GM21515 (cell line): ENCODE data around the gene MRPL55.

Source experiments
- ATAC-seq: cut with Tn5 transposase; IDR thresholded peaks from one replicate; pipeline ENCODE4 v1.9.1; 2021; ENCODE audit not compliant: unreplicated experiment

Gene MRPL55

DNA sequence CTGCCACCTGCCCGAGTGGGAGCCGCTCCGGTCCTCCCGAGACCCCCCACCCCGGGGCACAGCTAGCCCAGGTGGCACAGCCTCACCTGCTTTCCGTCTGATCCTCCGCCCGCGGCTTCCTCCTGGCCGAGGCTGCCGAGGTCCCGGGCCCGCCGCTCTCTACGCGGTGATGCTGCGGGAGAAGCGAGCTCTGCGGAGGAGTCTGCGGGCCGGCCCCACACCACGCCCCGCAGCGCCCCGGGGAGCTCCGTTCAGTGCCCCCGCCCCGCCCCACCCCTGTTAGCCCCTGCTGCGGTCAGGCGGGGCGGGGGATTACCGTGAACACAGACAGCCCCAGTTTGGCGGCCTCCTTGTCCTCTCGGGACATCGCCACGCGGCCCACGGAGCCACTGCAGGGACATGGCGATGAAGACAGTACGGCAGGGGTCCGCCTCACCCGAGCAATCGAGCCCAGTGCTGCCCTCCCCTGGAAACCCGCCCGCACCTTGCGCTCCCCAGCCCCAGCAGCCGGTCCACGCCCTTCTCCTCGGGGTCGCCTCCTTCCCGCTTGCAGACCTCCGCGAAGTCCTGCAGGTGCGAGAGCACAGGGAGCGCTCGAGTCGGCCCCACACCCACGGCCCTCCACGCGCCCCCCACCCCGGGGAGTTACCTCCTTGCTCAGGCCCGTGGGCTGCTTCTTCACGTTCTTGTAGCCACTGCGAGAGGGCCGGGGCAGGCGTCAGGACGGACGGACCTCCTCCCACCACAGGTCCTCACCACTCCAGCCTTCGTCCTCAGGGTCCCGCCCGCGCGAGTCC is 6.9 kb downstream of the MRPL55 start:
- ATAC-seq = no peak

GRCh38 chr1:228101614-228101993 is 7.5 kb downstream of the MRPL55 start:
- ATAC-seq = no peak

DNA sequence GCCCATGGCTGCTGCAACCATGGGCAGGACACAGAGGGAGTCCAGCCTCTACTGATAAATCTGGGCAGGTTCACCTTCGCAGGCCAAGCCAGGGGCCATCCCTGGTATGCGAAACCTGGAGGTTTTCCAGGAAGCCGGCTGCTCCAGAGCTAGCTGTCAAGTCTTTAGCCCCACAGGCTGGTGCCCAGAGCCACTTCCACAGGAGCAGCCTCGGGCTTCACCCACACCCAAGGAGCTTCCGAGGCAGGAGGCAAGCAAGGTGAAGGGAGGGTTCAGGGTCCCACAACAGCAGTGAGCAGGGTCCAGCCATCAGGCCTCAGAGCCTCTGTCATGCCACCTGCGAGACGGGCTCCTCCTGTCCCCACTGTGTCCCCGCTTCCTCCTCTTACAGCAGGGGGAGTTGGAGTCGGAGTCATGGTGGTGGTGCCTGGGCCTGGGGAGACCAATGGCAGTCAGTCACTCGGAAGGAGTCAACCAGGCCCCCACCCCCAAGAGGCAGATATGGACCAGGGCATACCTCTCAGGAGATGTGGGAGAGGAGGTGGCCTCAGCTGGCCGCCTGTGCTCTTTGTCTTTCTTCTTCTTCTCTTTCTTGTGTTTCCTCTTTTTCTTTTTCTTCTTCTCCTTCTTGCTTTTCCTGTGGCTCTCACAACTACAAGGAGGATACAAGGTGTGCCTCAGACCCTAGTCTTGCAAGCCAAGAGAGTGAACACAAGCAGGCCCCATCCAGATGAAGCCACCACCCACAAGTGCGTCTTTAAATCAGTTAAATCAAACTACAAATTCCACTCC is 8.1 kb downstream of the MRPL55 start:
- ATAC-seq = no peak

DNA sequence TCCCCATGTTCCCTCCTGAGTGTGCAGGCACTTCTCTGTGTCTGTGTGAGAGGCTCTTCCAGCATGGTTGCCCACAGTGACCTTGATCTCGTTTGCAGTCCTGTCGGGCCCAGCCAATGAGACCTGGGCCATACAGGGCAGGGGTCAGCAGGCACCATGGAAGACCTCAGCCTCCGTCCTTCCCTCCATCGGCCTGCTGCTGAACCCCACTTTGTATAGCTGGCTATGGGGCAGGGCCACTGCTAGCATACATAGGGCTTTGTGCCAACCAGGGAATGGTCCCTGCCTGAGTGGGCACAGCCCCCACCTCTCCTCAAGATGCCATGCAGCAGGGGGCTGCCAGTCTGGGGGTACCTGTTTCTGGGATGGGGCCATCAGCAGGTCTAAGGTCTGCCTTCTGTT is 9.8 kb downstream of the MRPL55 start:
- no peak for ATAC-seq

DNA sequence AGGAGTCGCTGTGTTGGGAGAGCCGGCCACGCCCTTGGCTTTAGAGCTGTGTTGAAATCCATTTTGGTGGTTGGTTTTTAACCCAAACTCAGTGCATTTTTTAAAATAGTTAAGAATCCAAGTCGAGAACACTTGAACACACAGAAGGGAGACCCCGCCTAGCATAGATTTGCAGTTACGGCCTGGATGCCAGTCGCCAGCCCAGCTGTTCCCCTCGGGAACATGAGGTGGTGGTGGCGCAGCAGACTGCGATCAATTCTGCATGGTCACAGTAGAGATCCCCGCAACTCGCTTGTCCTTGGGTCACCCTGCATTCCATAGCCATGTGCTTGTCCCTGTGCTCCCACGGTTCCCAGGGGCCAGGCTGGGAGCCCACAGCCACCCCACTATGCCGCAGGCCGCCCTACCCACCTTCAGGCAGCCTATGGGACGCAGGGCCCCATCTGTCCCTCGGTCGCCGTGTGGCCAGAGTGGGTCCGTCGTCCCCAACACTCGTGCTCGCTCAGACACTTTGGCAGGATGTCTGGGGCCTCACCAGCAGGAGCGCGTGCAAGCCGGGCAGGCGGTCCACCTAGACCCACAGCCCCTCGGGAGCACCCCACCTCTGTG is 10.7 kb downstream of the MRPL55 start:
- no peak for ATAC-seq

DNA sequence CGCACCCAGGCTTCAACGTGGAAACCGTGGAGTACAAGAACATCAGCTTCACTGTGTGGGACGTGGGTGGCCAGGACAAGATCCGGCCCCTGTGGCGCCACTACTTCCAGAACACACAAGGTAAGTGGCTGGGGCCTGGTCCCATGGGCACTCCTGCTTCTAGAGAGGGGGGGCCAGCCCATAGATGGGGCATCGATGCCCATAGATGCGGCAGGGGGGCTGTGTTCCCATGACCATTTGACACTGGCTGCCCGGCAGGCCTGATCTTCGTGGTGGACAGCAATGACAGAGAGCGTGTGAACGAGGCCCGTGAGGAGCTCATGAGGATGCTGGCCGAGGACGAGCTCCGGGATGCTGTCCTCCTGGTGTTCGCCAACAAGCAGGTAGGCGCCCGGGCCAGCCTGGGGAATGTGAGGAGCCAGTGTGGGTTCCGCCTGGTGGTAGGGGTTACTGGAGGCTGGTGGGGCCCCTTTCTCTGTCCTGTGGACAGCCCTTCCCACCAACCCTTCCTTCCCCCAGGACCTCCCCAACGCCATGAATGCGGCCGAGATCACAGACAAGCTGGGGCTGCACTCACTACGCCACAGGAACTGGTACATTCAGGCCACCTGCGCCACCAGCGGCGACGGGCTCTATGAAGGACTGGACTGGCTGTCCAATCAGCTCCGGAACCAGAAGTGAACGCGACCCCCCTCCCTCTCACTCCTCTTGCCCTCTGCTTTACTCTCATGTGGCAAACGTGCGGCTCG is 11.6 kb downstream of the MRPL55 start:
- ATAC-seq = no peak

- ATAC-seq = no peak
Measured at GRCh38 chr1:228096416-228097332, 12.4 kb downstream of the MRPL55 start.

GRCh38 chr1:228095938-228096337 is 13.2 kb downstream of the MRPL55 start:
- no peak for ATAC-seq

DNA sequence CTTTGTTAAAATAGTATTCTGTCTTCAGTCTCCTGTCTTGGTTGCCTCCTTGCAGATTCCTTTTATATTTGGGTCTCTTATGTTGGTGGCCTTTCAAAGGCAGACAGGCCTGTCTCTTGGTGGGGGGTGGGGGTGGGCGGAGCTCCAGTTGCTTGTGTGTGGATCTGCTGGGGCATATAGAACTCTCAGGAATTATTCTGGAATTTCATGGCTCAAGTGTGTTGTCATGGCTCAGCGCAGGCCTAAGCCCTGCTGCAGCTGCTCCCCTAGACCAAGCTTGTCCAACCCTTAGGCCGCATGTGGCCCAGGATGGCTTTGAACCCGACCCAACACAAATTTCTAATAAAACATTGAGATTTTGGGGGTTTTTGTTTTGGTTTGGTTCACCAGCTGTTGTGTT is 13.9 kb downstream of the MRPL55 start:
- ATAC-seq = no peak

DNA sequence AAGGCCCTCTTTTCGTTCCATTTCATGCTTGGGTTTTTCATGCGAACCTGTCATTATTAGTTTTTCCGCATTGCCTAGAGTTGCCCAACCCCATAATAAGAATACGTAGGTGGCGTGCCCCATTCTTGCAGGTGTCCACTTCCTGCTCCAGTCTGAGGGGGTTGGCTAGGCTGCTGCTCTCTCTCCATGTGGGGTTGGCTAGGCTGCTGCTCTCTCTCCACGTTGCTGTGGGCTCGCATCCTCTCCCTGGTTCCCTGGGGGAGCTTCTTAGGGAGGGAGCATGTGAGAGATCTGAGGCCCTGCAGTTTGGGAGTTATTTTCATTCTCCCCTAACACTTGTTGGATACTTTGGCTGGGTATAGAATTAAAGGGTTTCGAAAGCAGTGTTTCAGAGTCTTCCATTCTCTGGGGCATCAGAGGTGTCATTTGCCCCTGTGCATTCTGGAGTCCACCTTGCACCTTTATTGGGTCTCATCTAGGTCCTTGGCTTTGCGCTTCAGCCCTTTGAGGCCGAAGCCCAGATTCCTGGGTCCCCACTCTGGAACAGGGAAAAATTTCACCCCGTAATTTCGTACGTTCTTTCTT is 14.6 kb downstream of the MRPL55 start:
- no peak for ATAC-seq

GRCh38 chr1:228093050-228093906 is 15.8 kb downstream of the MRPL55 start:
- no peak for ATAC-seq

GRCh38 chr1:228092342-228093049 is 16.6 kb downstream of the MRPL55 start:
- ATAC-seq = no peak

DNA sequence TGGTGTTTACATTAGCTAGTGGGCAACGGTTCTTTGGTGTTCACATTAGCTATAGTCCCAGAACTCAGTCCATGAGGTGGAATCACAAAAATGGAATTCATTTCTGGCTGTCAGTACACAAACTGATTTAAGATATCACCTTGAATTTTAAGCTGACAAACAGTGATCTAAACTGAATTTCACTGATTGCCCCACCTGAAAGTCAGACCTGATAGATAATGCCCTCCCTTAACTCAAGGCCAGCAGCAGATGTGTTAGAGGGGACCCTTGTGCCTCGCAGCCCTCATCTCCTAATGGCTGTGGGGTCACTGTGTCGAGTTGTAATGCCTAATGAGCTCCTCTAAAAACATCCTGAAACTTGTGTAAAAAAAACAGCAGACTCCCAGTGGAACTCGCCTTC is 18.0 kb downstream of the MRPL55 start:
- no peak for ATAC-seq

- no peak for ATAC-seq
Measured at GRCh38 chr1:228090613-228091081, 18.5 kb downstream of the MRPL55 start.

GRCh38 chr1:228089519-228090380 is 19.3 kb downstream of the MRPL55 start:
- ATAC-seq = no peak

- ATAC-seq = no peak
Measured at GRCh38 chr1:228088586-228089498, 20.3 kb downstream of the MRPL55 start.
